Limb (tissue), 2 donors: ENCODE results near the gene BAHCC1.

ENCODE experiments used
- DNase-seq, 2 donors: peaks; one replicate each; pipeline ENCODE4 v3.0.0-alpha.2; 2016; ENCODE audit errors: extremely low spot score in 2 of 2

BAHCC1 gene

DNA sequence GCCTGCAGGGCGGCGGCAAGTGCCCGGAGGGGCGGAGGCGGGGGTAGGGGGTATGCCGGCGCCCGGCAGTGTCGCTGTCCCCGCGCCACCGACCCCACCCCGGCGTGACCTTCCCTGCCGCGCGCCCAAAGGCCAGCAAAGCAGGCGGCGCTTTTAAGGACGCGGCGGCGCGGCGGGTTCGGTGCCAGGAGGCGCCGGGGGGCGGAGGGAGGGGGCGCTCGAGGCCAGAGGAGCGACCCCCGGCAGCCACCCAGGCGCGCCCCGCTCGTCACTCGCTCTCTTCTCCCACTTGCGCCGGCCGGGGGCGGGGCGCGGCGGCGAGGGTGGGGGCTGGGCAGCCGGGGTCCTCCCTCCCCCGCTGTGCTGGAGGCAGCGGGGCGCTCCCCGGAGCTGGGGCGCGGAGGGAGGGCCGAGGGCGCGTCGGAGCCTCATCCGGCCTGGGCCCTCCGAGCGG lies 8.6 kb upstream of the BAHCC1 start:
- peak; percentile 32 to 81 for DNase-seq

DNA sequence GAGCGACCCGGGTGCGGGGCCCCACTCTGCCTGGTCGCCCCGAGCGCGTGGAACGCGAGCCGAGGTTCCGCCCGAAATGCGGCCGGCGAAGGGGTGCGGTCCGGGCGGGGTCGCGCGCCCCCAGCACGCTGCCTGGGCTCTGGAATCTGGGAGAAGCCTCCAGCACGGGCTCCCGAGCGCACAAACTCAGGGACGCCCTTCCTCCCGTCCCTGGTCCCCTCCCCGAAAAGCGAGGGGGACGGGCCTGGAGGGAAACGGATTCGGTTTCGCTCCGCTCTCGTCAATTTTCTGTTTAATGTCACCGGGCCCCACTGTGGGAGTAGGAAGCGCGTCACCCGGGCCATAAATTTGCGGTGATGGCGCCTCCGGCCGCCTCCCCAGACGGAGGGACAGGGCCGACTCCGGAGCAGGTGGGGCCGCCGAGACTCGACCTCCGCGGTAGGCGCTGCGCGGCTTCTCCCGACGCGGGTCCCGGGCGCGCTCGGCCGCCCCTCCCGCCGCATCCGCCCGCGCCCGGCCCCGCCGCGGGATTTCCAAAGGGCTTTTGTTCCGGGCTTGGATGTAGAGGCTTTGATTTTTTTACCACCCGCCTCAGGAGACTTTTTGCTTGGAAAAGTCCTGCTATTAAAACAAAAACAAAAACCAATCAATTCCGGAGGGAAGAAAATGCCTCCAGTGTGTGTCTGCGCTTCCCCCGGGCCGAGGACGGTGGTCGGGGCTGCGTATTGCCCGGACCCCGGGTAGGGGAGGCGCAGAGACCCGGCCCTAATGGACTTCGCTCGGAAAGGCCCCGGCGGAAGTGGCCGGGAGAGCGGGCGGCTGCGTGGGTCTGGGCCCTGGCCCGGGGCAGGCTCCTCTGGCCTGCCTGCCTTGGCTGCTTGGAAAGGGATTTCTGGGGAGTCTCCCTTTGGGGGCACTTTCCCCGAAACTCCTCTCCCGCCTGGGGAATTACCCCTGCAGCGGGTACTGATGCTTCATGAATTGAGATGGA lies 7.9 kb upstream of the BAHCC1 start:
- DNase-seq, result peak; percentile 60 to 83

DNA sequence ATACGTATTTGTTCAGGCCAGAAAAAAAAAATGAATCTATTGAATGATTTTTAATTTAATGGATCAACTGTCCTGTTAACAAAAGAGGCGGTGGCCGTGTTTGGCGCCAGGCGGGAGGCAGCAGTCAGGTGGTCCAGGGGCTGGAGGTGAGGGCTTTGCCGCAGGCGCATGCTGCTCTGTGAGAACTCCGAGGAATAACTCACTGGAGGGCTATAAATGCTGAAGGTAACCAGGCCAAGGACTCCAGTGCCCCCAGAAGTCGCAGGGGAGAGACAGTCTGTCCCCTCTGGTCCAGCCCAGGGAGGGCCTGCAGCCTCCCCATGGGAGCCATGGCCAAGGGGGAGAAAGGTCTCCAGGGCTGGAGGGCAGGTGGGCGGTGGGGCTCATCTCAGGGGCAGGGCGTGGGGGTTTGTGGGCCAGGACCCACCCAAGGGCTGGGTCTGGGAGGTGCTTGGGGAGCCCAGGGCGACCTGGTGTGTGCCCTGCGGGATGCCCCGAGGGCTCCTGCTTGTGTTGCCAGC lies 7.1 kb upstream of the BAHCC1 start:
- DNase-seq, result no peak

DNA sequence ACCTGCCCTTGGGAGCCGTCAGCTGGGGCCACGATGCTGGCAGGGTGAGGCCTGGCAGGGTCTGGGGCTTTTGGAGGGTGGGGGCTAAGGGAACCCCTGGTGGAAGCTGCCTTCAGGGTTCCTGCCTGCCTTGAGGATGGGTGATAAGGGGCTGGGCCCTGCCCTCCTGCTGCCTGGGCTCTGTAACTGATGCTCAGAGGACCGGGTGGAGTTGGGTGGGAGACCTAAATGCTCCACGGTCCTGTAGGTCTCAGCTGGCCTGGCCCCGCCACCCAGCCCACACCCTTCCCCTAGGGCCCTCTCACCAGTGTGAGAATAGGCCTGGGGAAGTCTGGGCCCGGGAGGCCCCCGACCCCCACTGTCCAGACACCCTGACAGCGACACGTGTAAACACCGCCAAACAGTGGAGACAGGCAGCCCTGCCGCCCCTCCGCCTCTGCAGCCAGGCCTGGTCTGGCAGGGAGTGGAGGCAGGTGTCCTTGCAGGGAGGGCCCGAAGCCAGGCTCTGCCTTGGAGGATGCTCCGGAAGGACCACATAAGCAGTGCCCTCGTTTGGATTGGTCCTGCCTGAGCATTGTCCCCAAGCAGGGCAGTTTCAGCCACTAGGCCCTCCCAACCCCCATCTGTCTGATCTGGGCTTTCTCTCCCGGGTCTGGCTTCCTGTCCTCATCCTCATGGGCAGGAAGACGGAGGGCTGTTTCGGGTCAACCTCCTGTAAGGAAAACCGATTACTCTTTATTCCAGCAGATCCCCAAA lies 6.5 kb upstream of the BAHCC1 start:
- peak; percentile 14 to 63 for DNase-seq

GRCh38 chr17:81389585-81389984 lies 5.7 kb upstream of the BAHCC1 start:
- peak in 1 of 2 donors; percentile 2 for DNase-seq

DNA sequence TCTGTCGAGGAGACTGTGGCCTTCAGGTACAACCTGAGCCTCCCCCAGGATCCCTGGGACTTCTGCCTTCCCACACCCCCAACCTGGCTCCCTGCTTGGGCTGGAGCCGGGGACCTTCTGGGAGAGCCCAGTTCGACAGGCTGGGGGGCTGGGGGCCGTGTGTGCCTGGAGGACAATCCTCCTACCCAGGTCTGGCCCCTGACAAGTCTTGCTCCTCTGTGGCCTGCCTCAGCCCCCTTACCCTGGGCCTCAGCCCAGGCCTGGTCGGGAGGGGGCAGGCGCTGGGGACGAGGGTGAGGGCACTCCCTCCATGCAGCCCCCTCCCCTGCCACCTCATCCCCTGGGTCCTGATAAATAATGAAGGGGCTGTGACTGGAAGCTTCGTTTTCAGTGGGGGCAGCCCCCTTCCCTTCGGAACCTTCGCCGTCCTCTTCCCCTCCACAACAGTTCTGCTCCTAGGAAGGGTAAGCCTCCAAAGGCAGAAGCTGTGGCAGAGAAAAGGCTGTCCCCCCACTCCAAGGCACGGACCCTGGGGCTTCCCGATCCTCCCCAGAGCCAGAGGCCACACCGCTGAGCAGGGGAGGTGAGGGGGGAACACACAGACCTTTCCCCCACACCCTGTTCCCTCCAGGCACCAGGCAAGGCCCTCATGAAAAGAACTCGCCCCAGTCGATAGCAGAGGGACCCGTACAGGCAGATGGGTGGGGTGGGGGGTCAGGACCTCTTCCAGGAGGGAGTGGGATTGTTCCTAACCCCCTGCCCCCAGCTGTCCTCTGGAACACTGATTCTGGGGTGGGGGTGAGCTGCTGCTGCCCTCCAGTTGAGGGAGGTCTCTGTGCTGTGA lies 5.0 kb upstream of the BAHCC1 start:
- no peak for DNase-seq

DNA sequence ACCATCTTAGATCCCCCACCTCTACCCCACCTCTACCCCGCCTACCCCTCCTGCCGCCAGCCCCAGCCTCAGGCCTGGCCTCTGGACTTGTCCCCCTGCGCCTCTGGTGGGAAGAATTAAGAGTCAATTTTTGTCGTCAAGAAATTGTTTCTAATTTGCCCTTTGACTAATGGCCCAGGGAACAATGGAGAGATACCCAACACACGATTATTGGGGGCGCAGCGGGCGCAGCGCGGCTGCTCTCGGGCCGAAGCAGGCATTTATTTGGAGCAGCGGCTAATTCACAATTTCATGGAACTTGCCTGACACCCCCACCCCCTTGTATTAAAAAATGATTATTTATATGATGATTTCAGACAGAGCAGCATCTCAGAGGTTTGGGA lies 4.4 kb upstream of the BAHCC1 start:
- DNase-seq, result no peak

DNA sequence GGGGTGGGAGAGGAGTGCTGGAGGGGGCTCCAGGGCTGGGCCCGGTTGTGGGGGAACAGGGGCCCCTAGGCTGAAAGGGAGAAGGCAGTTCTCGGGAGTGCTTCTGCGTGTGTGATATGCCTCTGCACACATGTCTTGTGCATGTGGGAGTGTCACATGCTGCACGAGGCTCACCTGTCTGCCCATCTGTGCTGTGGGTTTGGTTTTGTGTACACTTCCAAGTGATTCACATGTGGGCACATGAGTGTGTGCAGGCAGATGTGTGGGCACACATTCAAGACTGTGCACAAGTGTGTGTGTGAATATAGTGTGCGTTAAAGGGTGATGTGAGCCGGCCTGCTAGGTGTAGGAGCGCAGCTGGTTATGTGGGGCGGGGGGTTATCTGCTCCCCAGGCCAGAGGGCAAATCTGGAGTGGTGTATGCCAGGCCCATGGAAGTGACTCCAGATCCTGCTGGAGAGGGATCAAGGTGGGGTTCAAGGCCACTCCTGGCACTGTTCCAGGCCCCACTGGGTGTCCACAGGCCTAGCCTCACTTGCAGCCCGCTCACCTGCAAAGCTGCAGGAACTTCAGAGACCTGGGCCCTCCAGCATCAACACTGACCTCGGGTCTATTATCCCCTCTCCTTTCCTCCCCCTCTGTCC lies 3.8 kb upstream of the BAHCC1 start:
- DNase-seq, result peak in 1 of 2 donors; percentile 4

DNA sequence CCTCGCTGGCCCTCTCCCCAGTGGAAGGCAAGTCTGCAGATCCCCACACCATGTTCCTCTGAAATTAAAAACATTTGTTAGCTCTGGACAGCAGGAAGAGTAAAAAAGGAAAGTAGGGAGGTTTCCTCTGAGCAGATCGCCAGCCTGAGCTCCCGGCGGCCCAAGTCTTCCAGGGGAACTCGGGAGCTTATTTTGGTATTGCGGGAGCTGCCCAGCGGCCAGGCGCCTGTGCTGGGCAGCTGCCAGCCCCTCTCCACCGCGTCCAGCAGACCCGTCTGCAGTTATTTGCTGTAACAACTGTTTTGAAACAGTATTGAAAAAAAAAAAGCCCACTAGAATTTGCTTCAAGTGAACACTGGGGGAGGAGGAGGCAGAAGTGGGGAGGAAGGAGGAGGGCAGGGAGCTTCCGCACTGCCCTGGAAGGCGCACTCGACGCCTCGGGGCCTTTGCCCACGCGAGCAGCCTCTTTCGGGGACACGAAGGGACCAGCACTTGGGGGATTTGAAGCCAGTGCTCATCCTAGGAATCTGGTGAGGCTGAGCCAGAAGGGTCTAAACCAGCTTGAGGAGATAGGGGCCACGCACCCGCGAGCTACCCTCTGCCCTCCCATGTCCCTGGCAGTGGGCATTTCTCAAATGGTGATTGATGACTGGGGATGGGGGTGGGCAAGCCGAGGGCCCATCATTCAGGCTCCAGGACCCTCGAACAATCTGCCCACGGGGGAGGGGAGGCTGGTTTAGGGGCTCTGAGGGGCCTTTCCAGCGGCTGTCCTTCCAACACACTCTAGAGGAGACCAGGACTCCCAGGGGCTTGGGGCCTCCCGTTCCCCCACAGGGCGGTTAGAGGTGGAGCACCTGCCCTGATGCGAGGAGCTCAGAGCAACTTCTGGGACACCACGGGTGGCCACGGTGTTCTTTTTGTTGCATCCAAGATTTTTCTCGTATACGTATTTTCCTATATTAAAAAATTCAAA lies 3.0 kb upstream of the BAHCC1 start:
- DNase-seq, result peak; percentile 58 to 66

GRCh38 chr17:81392909-81393654 lies 2.2 kb upstream of the BAHCC1 start:
- DNase-seq, result peak; percentile 13 to 78

GRCh38 chr17:81393684-81394376 lies 1.4 kb upstream of the BAHCC1 start:
- peak; percentile 100 for DNase-seq

DNA sequence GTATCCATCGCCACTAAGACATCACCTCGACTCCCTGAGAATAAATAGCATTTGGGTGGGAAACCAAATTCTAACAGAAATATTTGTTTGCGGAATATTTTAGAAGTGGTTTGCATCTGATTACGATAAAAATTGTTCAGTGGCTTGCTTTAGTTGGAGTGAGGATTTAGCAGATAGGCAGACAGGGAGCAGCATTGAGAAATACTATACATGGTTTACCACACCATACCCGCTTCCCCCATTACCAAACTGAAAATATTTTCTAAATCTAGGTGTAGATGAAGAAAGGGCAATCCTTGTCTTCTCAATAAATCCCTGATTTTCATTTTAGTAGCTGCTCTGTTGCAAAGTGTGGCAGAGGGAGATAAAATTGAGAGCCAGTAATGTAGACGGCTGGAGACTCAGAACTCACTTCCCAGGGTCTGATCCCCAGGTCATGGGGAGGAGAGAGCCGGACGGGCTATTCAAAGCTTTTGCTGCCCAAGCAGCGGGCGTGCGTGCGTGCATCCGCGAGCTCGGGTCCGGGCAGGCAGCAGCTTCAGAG lies 808 bp upstream of the BAHCC1 start:
- no peak for DNase-seq

GRCh38 chr17:81395600-81396277 lies 482 bp downstream of the BAHCC1 start:
- DNase-seq, result peak in 1 of 2 donors; percentile 2

- no peak for DNase-seq
Measured at GRCh38 chr17:81396278-81396721, 1.0 kb downstream of the BAHCC1 start.

DNA sequence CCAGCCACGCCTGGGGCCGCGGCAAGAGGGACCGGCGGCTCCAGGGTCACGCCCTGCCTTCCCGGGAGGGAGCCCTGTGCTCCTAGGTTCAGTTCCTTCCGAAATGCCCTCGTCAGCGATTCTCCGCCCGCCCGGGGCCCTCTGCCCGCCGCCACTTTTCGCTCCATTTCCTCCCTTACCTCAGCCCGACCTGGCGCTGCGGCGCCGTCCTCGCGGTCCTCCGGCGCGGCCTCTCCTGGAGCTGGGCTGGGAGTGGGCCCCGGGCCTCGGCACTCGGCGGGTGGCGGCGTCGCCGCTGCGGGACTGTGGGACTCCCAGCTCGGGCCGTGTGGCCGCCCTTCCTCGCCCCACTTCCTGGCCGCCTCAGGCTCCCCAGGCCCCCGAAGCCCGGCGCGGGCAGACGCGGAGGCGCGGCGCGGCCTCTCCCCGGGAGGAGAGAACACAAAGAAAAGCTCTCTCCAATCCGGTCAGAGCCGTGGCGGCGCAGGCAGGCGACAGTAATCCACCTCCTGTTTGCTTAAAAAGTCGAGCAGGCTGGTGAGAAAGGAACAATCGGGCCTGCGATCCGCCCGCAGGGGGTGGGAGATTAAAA lies 1.6 kb downstream of the BAHCC1 start:
- peak; percentile 4 to 75 for DNase-seq

DNA sequence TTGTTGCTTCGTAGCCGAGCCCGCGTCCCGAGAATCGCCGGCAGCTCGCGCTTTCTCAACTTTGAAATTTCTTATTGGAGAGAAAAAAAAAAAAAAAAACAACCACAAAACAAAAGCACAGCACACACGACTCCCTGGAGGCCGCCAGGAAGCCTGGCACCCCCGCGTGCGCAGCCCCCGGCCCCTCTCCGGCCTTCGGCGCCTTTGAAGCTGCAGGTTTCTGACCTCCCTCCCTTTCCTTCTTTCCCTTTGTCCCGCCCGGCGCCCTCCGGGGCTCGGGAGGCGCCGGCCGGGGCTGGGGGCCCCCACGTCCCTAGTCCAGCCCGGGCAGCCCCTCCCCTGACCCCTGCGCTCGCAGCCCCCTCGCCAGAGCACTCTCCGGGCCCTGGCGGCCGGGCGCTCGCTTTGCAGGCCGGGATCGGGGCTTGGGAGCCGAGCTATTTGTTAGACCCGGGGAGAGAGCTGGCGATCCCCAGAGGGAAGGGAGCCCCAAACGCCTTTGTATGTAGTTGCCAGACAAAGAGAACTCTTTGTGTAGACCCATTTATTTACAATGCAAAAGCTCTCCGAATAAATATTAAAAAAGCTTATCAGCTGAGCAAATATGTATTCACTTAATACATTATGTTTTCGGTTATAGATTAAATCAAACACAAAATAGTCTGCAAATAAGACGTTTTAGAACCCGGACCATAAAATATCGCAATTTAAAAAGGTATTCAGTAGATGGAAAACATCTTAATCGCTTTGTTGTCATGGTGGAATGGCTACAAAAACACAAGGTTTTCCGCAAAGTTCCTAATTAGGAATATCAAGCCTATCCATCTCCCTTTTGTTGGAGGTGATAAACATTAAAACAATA lies 2.3 kb downstream of the BAHCC1 start:
- peak; percentile 50 to 79 for DNase-seq
